Cortex of kidney (tissue), 1 donor: ENCODE results near the gene DEFB124.
A peak's percentile ranks its signal among the peaks of the same experiment; 100 is the strongest.
"Not testable (repeated sequence)": the region's sequence is repeated elsewhere in the genome, so short reads cannot be mapped to it uniquely, and the experiment has no call there.

Source experiments
- DNase-seq: peaks from one replicate; lab custom pipeline; 2025; lab: John Stamatoyannopoulos, UW

DEFB124 gene, protein sequence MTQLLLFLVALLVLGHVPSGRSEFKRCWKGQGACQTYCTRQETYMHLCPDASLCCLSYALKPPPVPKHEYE

DNA sequence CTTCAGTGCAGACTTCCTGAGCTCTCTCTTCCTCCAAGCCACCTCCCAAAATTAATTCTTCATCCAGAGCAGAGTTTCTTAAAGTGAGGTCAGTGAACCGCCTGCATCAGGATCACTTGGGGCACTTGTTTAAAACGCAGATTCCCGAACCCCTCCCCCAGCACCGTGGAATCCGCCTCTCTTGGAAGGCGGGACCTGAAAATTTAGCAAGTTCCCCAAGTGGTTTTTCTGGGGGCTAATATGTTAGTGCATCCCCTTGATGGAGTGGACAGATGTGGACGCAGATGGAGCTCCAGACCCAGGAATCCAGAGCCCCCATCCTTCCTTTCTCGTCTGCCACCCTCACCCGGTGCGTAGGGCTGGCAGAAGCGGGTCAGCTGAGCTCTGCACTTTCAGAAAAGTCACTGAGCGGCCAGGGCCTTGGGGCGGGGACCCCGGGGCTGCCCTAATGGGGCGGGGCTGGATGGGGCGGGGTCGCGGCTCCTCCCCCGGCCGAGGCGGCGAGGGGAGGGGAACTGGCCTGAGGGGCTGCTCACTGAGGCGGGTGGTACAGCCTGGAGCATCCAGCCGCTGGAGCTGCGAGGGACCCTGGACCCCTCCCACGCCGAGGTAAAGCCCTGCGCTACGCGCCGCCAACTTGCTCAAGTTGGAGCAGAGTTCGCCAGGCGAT lies at the start of gene DEFB124, which contains the start of gene REM1:
Gene DEFB124, minus strand, starts transcription at position 370 of the 670 bp plus-strand sequence. CDS start 2,114 bp downstream, outside the sequence.
Gene REM1, plus strand, starts transcription at position 531 of the 670 bp plus-strand sequence. CDS start 1,158 bp downstream, outside the sequence.
- DNase-seq = no peak

DNA sequence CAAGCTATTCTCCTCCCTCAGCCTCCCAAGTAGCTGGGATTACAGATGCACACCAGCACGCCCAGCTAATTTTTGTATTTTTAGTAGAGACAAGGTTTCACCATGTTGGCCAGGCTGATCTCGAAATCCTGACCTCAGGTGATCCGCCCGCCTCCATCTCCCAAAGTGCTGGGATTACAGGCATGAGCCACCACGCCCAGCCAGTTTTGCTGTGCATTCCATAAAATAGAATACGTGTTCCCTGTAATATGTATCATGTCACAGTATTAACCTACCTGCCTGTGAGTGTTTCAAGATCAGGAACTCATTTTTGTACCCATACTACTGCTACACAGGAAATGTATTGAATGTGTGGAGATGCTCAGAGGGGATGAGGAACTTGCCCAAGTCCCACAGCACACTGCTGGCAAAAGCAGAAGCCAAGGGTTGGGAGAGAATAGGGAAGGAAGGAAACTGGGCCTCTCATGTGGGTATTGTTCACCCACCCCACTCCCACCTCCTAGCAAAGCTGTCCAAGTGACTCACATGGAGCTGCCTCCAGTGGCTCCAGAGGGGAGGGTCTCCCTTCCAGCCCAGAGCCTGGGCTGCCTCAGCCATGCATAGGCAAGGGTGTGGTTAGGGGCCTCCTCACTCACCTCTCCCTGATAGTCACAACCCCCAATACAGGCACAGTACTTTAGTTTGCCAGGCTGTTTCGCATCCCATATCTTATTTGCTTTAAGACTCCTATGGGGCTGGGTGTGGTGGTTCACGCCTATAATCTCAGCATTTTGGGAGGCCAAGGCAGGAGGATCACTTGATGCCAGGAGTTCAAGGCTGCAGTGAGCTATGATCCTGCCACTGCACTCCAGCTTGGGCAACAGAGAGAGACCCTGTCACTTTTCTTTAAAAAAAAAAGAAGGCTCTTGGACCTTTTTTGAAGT lies 48.7 kb upstream of the DEFB124 start:
- DNase-seq = no peak

DNA sequence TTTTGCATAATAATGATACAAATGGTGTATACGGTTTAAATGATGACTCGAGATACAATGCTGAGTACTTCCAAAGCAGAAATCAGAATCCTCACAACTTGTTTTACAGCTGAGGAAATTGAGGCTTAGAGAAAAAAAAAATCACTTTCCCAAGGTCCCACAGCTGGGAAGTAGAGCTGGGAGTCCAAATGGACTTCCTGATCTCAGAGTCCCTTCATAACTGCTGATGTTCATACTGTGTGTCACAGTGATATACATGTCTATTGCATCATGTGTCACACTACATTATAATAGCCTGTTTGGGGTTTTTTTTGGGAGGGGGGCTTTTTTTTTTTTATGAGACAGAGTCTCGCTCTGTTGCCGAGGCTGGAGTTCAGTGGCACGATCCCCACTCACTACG lies 47.8 kb upstream of the DEFB124 start:
- DNase-seq = no peak

DNA sequence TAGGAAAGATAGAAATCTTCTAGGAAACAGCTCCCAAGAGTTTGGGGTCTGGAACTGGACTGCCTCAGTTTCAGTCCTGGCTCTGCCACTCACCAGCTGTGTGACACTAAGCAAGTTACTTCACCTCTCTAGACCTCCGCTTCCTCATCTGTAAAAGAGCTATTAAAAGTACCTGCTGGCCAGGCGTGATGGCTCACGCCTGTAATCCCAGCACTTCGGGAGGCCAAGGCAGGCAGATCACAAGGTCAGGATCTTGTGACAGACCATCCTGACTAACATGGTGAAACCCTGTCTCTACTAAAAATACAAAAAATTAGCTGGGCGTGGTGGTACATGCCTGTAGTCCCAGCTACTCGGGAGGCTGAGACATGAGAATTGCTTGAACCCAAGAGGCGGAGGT lies 46.3 kb upstream of the DEFB124 start:
- DNase-seq = not testable (repeated sequence)

DNA sequence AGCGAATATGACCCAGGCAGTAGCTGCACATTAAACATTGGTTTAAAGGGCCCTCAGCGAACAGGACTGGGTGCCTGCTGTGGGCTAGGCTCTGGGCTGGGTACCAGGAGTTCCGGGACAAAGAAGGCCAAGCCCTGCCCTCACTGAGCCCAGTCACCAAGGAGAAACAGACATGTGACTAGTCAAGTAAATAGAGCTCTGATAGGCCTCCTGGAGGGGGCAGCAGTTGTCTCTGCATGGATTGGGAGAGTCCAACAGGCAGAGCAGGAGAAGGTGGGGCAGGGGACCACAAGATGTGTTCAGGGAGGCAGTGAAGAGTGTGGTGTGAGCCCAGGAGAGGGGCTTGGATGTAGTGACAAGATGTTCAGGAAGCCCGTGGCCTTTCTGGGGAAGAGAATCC lies 42.4 kb upstream of the DEFB124 start:
- DNase-seq = no peak

DNA sequence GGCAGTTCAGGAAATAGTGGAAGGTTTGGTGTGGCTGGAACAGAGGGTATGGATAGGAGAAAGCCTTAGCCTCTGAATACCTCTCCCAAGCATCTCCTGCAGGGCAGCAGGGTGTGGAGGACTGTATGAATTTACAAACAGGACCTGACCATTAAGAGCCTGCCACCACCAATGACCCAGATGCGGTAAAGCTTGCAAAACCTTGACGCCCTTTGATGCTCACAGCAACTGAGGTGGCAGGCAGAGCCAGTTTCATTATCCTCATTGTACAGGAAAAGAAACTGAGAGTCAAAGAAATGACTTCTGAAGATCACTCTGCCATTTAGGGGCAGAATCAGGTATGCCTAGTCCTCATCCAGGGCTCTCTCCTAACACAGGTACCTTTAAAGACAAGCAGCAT lies 41.7 kb upstream of the DEFB124 start:
- DNase-seq = no peak

DNA sequence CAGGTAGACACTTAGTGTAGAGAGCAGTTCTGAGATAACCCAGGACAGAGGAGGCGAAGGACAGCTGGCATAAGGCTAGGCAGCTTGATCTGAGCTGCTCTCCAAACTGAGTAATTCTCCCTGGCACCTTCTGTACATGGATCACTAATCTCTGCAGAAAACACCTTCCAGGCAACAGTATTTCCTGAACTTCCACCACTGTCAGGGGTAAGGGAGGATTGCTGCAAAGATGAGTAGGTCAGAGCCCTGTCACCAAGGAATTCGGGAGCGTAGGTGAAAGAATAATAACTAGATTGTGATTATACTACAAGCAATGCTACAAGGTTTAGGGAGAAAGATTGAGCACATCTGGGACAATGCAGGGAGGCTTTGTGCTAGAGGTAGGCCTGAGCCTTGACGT lies 41.2 kb upstream of the DEFB124 start:
- no peak for DNase-seq

DNA sequence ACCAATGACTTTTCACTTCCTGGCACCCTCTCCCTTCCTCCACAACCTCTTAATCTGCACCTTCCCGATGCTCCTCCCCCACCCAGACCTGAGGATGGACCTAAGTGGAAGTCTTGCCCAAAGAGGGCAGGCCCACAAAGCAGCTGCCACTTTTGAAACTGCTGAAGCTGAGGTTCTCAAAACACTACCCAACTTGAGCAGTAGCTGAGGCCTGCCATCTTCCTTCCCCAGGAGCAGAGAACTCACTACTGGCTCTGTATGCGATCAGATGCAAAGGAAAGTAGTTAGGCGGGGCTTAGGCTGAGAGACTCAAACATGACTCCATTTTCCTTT lies 40.8 kb upstream of the DEFB124 start:
- no peak for DNase-seq

DNA sequence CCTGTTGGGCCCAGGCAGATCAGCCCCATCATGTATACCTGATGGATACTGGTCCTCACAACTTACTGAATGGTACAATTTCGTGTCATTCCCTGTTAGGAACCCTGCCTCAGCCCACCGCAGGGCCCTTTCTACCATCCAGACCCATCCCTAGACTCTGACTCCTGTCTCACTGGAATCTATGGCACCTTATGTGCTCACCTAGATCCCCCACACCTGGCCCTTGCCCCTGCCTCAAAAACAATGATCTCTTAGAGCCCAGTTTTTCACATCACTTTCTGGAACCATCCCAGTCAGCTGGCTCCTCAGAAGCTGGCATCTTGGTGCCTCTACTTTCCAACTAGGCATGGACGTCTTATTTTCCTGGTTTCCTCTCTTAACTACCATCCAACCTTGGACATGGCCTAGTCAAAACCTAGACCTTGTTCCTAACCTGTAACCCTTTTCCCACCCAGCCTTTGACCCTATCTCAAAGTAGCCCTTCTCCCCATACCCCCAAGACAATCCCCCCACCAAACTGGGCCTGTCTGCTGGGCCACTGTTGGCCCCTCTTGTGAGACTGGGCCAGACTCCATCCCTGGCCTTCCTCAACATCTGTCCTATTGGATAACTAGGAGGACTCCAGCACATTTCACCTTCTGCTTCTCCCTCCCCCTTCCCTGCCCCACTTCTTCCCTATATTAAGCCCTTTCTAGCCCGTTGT lies 40.3 kb upstream of the DEFB124 start:
- no peak for DNase-seq

DNA sequence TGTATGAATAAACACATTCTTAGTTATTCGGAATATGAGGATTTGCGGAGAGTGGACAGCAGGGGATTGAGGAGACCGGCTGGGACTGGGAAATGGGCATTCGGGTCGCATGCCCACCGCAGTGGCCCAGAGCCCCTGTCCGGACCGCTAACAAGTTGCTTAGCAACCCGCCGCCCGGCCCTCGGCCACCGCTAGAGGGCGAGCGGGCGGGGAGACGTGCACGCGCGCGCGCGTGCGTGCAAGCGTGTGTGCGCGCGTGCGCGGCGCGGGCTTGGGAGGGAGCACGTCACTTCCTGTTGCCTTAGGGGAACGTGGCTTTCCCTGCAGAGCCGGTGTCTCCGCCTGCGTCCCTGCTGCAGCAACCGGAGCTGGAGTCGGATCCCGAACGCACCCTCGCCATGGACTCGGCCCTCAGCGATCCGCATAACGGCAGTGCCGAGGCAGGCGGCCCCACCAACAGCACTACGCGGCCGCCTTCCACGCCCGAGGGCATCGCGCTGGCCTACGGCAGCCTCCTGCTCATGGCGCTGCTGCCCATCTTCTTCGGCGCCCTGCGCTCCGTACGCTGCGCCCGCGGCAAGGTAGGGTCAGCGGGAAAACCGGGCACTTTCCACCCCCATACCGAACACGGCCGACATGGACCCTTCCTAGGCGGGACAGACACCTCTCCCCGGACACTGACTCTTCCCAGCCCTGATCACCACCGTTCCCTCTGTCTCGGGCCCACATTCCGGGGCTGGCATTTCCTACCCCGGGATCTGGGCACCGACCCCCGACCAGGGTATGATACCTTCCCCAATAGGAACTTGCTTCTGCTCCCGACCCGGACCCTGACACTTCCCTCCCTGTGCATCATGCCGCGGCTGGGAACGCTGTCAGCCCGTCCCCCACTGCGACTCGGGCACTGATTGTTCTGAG lies 39.5 kb upstream of the DEFB124 start, which contains the start of gene HM13:
Gene HM13, plus strand, starts transcription at position 289 of the 918 bp plus-strand sequence. Its CDS starts 110 bp downstream, at position 399.
- DNase-seq = peak; percentile 81

DNA sequence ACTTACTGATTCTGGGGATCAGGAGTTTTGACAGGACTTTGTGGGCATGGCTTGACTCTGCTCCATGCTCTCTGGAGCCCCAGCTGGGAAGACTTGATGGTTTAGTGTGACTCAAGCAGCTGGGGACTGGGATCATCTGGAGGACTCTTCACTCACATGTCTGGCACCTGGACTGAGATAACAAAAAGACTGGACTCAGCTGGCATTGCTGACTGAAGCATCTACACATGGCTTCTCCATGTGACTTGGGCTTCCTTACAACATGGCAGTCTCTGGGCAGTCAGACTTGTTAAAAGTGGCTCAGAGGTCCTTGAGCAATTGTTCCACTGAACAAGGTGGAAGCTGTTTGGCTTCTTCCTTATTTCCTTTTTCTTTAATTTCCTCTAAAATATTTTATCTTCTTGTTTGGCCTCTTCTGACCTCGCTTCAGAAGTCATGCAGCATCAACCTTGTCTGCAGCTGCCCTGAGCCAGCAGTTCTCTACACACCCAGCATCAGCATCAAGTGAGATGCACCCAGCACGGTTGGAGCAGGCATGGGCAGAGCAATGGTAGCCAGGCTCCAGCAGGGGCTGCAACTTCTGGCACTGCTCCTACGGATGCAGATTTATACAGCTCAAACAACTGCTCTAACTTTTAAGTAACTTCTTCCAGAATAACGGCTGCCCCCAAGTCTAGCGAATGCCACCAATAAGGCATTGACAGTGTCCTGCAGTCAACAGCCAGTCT lies 33.8 kb upstream of the DEFB124 start:
- no peak for DNase-seq

DNA sequence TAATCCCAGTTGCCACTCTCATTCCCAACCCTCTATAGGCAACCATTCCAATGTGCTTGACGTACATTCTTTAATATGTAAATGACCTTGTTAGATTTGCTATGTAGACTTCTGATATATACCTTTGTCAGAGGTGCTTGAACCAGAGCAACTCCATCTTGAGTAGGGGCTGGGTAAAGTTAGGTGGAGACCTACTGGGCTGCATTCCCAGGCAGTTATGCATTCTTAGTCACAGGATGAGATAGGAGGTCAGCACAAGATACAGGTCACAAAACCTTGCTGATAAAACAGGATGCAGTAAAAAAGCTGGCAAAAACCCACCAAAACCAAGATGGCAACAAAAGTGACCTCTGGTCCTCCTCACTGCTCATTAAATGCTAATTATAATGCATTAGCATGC lies 31.0 kb upstream of the DEFB124 start:
- no peak for DNase-seq

DNA sequence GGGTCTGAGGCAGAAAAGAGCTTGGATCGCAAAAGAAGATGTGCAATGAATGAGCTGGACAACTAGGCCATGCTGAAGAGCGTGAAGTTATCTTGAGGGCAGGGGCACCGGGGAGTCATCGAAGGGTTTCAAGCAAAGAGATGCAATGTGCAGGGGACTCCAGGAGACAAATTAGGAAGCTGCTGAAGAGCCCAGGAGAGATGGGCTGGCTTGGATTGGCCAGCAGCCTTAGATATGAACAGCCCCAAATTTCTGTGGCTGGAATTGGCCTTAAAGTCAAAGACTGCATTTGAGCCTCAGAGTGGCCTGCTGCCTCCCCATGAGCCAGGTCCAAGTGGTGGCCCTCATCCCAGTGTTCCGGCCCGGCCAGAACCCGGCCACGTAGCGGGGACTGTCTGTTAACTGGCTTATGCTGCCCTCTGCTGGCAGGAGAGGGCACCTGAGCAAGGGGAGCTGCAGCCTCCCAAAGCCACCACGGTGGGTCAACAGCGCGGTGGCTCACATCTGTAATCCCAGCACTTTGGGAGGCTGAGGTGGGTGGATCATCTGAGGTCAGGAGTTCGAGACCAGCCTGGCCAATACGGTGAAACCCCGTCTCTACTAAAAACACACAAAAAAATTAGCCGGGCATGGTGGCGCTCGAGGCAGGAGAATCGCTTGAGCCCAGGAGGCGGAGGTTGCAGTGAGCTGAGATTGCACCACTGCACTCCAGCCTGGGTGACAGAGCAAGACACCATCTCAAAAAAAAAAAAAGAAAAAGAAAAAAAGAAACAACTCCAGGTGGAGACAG lies 28.2 kb upstream of the DEFB124 start:
- not testable (repeated sequence) for DNase-seq

DNA sequence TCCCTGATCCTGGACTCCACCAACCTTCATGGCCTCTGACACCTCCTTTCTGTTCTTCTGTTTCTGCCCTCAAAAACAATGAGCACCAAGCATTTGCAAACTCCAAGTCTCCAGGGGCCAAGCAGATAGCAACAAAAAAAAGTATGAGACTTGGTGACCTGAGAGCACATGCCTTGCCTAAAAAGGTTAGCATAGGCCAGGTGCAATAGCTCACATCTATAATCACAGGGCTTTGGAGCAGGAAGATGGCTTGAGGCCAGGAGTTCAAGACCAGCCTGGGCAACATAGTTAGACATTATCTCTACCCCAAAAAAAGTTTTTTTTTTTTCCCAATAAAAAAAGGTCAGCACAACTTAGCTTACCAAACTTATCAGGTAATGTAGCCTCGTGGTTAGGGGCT lies 25.6 kb upstream of the DEFB124 start:
- no peak for DNase-seq

DNA sequence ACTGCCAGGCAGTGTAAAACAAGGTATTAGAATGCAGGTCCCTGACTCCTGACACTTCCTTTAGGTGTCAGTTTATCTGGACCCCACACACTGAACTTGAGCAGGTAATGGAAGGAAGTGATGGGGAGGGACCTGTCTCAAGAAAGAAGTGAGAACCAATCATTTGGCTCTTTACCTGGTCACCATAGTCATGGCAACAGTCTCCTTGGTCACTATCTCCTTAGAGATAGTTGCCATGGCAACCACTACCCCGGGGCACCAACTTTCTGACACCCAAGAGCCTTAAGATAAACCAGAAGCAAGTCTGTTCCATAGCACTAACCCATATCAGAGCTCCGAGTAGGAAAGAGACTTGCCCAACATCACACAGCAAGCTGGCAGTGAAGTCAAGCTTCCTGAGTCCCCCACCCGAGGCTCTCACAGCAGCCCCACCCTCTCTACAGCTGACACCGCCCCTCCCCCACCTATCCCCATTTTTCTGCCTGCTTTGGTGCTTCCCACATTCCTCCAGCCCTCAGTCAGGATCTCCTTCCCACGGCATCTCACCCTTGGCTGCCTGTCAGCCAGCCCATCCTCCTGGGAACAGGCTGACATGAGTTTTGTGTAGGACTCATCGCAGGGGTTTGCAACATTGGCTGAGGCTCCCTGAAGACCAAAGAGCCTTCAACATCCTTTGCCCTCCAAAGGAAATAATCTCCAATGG lies 23.1 kb upstream of the DEFB124 start:
- DNase-seq = no peak

DNA sequence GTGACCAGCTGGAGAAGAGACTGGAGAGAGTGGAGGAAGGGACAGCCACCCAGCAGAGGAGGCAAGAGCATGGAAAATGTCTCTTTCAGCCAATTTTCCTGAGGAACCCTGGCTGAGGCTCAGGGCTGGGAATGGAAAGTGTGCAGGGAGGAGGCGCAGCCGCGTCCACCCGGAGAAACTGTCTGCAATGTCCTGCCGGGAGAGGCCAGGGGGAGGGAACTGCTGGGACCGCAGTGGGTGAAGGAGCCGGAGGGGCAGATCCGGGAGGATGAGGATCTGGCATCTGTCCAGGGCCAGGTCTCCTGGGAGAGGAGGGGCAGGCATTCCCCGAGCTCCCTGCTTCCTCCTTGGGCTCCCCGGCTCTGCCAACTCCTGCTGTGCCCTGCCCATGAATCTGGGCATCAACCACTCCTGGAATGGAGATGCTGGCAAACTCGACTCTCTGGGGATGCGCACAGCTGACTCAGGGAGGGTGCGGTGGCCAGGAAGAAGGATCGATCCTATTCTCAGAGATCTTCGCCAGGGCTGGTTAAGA lies 21.9 kb upstream of the DEFB124 start:
- DNase-seq = no peak

DNA sequence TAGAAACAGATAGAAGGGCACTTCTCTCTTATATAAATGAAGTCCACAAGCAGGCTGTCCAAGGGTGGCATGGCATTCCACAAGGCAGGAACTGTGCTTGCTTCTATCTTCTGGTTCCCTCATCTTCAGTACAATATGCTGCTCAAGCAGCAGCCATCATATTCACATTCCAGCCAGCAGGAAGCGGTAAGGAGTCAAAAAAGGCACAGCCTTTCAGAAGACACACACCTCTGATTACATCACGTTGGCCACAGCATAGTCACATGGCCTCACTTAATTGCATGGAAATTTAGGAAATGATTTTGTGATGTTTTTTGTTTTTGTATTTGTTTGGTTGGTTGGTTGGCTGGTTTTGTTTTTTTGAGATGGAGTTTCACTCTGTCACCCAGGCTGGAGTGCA lies 19.2 kb upstream of the DEFB124 start:
- no peak for DNase-seq

DNA sequence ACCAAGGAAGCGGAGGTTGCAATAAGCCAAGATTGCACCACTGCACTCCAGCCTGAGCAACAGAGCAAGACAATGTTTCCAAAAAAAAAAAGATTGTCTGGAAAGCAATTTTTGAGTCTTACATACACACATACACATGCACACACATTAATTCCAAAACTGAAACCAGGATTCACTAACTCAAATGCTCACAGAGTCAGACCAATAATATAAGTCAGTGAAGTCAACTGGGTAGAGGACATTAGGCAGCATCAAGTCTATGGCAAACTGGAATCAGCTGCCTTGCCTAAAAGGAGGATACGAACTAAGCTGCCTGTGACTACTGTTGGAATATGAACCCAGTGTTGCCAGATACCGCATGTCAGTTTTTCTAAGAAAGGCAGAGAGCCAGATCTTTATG lies 15.8 kb upstream of the DEFB124 start:
- DNase-seq = no peak

DNA sequence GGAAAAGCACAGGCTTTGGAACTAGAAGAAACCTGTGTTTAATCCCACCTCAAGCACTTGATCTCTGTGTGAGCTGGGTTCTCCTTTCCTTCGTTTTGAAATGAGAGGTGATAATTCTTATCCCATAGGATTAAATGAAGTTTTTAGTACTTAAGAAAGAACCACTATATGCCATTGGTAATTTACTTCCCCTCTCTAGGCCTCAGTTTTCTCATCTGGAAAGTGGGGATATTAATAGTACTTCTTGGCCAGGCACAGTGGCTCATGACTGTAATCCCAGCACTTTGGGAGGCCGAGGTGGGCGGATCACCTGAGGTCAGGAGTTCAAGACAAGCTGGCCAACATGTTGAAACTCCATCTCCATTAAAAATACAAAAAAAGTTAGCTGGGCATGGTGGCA lies 14.2 kb upstream of the DEFB124 start:
- DNase-seq = no peak
